Measurements from ENCODE around the gene IFNA21.
"Not testable (repeated sequence)": the region's sequence is repeated elsewhere in the genome, so short reads cannot be mapped to it uniquely, and the experiment has no call there.

IFNA21 gene

DNA sequence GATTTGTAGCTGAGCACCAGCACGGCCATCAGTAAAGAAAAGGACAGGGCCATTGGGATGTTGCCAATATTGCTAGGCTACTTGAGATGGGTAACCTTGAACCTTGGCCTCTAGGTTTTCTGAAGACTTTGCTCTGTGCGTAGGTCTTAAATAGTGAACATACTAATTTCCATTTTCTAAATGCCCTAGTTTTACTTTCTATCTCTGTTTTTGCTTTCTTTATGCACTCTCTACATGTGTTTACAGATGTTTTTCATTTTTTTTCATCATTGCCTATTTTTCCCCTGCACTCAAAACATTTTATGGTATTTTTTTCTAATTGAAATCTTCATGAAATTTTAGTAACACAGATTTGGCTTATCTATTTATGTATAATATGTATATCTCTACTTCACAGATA lies at the start of gene IFNA21:
IFNA21 (minus strand) TSS at position 101 of the 400 bp plus-strand sequence; CDS start at position 53, 48 bp downstream.
- not testable (repeated sequence) for DNase-seq

DNA sequence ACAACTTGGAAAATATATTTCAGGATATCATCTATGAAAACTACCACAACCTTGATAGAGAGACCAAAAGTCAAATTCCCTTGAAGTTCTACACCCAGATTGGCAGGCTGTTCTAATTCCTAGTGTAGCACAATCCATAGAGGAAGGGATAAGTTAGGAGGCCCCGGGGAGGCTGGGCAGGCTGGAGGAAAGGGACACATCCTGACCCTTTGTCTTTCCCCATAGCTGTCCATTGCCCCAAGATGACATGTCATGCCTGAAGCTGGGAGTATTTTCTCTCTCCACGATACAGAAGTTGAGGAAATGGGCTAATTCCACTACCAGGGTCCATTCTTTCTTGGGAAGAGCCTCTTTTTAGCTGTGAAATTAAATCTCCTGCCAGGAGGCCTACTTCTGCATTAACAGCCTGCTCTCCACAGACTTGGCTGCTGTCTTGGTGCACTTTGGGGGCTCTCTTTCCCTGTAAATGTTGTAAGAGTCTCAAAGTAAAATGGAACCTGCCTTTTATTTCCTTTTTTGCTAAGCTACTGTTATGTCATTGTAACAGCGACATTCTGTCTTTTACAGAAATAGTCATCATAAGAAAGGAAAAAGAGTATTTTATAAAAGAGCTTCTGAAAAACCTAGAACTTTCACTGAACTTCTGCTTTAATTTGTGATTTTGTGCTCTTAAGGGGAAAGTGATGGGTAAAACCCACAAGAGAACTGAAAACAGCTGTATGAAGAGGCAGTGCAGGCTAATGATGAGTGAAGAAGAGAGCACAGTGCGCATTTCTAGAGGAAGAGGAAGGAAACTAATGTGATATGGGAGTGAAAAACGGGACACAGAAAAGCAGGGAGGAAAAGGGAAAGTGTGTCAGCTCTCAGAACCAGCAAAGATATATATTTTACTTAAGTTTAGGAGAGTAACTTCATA lies 47.2 kb upstream of the IFNA21 start:
- DNase-seq: not testable (repeated sequence)

DNA sequence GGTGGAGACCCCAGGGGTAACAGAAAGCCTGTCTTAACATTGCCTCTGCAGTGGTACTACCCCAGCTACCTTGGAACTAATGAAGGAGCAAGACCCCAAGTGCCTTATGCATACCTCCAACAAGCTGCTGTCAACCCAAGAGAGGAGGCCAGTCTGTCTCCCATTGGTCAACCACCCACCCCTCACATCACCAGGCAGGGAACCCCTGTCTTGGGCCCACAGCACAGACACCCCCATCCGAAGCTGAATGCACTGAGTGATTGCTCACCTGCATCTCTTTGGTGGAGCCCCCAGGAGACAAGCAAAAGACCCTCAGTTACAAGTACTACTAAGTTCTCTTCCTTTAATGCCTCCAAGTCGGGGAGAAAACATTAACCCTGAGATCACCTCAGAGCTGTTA lies 45.7 kb upstream of the IFNA21 start:
- DNase-seq: not testable (repeated sequence)

DNA sequence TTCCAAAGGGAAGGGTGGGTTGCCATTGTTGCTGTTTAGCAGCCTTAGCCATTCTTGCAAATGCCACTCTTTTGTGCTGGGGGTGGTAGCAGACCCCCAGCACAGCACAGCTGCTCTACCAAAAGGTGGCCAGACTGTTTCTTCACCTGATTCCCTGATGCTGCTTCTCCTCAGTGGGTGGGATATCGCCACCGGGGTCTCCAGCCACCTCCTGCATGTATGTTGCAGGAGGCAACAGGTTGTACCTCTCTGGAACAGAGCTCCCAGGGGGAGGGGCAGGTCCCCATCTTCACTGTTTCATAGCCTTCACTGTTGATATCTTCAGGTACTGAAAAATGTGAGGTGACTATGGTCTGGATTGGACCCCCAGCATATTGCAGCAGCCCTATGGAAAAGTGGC lies 44.3 kb upstream of the IFNA21 start:
- not testable (repeated sequence) for DNase-seq

DNA sequence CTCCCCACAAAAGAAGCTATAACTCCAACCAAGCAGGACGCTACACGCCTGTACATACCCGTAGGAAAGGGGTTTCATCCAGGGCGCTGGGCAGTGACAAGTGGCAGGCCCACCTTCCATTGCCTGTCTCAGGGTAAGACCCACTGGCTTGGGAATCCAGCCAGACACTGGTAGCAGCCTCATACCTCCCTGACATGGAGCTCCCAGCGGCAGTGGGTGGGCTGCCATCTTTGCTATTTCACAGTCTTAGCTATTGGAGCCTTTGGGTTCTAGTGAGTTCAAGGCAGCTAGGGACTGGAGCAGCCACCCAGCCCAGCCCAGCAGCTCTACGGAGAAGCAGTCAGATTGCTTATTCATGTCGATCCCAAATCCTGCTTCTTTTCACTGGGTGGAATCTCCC lies 43.9 kb upstream of the IFNA21 start:
- no peak for DNase-seq

DNA sequence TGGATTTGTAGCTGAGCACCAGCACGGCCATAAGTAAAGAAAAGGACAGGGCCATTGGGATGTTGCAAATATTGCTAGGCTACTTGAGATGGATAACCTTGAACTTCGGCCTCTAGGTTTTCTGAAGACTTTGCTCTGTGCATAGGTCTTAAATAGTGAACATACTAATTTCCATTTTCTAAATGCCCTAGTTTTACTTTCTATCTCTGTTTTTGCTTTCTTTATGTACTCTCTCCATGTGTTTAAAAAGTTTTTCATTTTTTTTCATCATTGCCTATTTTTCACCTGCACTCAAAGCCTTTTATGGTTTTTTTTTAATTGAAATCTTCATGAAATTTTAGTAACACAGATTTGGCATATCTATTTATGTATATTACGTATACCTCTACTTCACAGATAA lies 40.6 kb upstream of the IFNA21 start, which contains the start of gene IFNA10:
IFNA10 (minus strand) TSS at position 101 of the 400 bp plus-strand sequence; CDS start at position 55, 46 bp downstream.
- DNase-seq: not testable (repeated sequence)

- DNase-seq: no peak
Measured at GRCh38 chr9:21205204-21205603, 38.7 kb upstream of the IFNA21 start.

DNA sequence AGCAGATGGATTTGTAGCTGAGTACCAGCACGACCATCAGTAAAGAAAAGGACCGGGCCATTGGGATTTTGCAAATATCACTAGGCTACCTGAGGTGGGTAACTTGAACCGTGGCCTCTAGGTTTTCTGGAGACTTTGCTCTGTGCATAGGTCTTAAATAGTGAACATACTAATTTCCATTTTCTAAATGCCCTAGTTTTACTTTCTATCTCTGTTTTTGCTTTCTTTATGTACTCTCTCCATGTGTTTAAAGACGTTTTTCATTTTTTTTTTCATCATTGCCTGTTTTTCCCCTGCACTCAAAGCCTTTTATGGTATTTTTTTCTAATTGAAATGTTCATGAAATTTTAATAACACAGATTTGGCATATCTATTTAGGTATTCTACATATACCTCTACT lies 35.6 kb upstream of the IFNA21 start, which contains the start of gene IFNA7:
IFNA7 (minus strand) TSS at position 101 of the 400 bp plus-strand sequence; CDS start at position 61, 40 bp downstream.
- not testable (repeated sequence) for DNase-seq

GRCh38 chr9:21194867-21195776 lies 28.7 kb upstream of the IFNA21 start:
- not testable (repeated sequence) for DNase-seq

- DNase-seq: not testable (repeated sequence)
Measured at GRCh38 chr9:21187487-21187886, 21.0 kb upstream of the IFNA21 start, which contains the start of gene IFNA4. TSS of gene IFNA4 (minus strand) at chr9:21187587. CDS start at chr9:21187531, 56 bp downstream.

DNA sequence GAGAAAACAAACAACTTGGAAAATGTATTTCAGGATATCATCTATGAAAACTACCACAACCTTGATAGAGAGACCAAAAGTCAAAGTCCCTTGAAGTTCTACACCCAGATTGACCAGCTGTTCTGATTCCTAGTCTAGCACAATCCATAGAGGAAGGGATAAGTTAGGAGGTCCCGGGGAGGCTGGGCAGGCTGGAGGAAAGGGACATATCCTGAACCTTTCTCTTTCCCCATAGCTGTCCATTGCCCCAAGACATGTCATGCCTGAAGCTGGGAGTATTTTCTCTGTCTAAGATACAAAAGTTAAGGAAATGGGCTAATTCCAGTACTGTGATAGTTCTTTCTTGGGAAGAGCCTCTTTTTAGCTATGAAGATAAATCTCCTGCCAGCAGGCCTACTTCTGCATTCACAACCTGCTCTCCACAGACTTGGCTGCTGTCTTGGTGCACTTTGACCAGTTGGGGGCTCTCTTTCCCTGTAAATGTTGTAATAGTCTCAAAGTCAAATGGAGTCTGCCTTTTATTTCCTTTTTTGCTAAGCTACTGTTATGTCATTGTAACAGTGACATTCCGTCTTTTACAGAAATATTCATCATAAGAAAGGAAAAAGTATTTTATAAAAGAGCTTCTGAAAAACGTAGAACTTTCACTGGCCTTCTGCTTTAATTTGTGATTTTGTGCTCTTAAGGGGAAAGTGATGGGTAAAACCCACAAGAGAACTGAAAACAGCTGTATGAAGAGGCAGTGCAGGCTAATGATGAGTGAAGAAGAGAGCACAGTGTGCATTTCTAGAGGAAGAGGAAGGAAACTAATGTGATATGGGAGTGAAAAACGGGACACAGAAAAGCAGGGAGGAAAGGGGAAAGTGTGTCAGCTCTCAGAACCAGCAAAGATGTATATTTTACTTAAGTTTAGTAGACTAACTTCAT lies 16.6 kb upstream of the IFNA21 start:
- DNase-seq: not testable (repeated sequence)

GRCh38 chr9:21174671-21175070 lies 8.2 kb upstream of the IFNA21 start:
- no peak for DNase-seq

DNA sequence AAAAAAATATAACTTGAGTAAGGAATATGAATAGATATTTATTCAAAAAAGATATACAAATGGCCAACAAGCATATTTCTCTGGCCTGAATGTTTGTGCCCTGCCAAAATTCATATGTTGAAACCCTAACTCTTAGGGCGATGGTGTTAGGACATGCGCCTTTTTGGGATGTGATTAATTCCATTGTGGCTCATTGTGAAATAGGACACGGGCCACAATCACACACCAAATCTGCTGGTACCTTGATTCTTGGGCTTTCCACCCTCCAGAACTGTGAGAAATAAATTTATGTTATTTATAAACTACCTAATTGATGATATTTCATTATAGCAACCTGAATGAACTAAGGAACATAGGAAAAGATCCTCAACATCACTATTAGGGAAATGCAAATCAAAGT lies 5.7 kb upstream of the IFNA21 start:
- DNase-seq: no peak

GRCh38 chr9:21171351-21171750 lies 4.9 kb upstream of the IFNA21 start:
- DNase-seq: no peak

DNA sequence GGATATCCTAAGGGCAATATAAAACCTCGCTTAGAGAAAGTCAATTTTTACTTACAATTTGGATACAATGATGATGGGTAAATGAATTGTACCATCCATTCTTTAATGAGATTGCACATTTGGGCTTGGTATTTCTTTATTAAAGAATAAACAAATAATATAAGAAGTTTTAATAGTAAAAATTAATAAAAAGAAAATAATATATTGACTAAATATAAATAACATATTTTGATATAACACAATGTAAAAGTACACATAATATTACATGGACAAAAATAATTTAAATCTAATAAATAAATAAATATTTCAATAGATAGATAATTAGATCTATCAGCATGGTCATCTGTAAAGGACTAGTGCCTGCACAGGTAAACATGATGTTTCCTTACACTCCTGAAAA lies 944 bp downstream of the IFNA21 start:
- DNase-seq: no peak

DNA sequence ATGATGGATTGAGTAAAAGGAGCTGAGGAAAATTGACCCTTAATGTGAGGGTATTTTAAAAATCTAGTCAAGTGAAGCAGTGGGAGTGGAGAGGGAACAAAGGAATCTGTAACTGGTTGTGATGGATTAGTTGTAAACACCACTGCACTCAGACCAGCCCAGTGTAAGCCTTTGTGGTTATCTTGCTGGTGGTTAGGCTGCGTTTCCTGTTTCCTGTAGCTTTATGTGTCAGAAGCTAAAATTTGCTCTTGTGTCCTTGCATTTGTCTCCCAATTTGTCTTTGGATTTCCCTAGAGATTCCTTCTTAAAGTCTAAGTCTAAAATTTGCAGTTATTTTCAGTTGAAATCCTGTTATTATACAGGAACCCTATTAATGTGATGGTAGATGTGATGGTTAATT lies 6.3 kb downstream of the IFNA21 start:
- DNase-seq: no peak

GRCh38 chr9:21155501-21155900 lies 11.0 kb downstream of the IFNA21 start:
- DNase-seq: no peak

DNA sequence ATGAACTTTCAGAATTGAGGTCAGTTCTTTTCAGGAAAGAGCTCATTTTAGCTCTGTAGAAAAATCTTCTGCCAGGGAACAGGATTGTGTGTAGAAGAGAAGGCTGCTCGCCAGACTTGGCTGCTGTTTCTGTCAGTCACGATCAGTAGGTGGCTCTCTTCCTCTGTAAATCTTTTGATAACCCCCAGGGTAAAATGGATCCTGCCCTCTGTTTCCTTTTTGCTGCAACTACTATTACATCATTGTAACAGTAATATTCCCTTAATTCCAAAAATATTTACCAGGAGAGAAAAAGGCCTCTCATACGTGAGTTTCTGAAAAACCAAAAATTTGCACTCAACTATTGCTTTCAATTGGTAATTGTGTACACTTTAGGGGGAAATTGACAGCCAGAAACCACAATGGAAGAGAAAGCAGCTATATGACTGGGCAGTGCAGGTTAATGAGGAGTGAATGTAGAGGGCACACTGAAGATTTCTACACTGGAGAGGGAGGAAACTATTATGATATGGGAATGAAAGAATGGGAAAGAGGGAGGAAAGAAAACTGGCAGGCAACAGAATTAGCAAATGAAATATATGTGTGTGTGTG lies 12.3 kb downstream of the IFNA21 start:
- DNase-seq: no peak

DNA sequence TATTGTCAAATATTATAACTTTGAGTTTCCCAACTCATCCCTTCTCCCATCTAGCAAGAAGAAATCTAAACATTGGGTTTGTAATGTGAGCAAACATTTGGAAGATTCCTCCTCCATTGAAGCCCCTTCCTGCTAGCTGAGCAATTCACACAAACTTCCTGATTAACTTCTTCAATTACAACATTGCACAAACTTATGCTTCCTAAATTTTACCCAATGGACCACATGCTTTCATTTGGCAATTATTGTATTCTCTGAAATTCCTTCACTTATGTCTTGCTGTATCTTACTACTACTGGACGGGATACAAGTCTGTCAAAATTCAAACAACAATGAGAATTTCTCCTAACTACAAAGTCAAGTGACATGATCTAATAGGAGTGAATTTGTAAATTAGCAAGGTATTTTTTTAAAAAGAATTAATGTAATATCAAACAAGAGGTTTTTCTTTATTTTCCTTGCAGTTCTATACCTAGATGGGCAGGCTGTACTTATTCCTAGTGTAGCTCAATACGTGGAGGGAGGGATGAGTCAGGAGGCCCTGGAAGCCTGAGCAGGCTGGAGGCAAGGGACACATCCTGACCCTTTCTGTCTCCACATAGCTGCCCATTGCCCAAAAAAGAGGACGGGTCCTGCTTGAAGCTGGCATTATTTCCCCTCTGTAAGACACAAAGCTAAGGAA lies 13.0 kb downstream of the IFNA21 start:
- no peak for DNase-seq

GRCh38 chr9:21144603-21145002 lies 21.9 kb downstream of the IFNA21 start:
- no peak for DNase-seq

DNA sequence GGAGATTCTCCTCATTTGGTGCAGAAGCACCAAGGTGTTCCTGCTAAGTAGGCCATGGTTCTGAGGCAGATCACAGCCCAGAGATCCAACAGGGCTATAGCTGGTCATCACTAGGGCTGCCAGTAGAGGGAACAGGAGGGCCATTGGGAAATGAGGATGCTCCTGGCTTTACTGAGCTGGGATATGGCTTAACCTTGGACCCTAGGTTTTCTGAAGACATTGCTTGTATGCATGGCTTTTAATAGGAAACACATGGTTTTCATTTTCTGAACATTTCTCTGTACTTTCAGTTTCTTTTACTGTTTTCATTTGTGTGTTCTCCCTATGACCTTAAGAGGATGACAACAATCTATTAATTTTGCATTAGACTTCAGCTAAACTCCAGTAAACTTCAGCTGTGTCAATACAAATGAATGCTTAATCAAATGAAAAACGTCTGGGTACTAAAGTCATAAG lies 25.0 kb downstream of the IFNA21 start, which contains the start of gene IFNW1:
IFNW1 (minus strand) TSS at position 406 of the 456 bp plus-strand sequence; CDS start at position 144, 262 bp downstream.
- no peak for DNase-seq

Measured in NCI-H2029 treated with DMSO at 0.1 percent for 48 hours (cell line).